ENCODE results near the gene RNPS1.

- TF ChIP-seq POLR2A (IDR thresholded peaks at IDR 0.05; ENCODE audit: low read depth, low read length), result no peak
- no peak for TF ChIP-seq TAF1 (IDR thresholded peaks at IDR 0.05; ENCODE audit: borderline replicate concordance, low read depth, low read length)
- no peak for TF ChIP-seq POLR2AphosphoS5 (IDR thresholded peaks at IDR 0.05; ENCODE audit: low read depth, low read length)
These were observed 12.5 kb upstream of the RNPS1 start for GRCh38 chr16:2280461-2280860.

Measured in GM12892 (cell line).